Activated CD8-positive, alpha-beta memory T cell treated with anti-CD3 and anti-CD28 coated beads for 48 hours (primary cell): Measurements from ENCODE around the gene APOL1.
"Not testable (repeated sequence)": the region's sequence is repeated elsewhere in the genome, so short reads cannot be mapped to it uniquely, and the experiment has no call there.

ENCODE experiments used
- DNase-seq, 3 experiments: peaks; one replicate each; pipeline ENCODE4 v3.0.0-alpha.2; 2020; ENCODE audit warnings: low read depth in 2 of 3, low spot score in 2 of 3

Gene APOL1

DNA sequence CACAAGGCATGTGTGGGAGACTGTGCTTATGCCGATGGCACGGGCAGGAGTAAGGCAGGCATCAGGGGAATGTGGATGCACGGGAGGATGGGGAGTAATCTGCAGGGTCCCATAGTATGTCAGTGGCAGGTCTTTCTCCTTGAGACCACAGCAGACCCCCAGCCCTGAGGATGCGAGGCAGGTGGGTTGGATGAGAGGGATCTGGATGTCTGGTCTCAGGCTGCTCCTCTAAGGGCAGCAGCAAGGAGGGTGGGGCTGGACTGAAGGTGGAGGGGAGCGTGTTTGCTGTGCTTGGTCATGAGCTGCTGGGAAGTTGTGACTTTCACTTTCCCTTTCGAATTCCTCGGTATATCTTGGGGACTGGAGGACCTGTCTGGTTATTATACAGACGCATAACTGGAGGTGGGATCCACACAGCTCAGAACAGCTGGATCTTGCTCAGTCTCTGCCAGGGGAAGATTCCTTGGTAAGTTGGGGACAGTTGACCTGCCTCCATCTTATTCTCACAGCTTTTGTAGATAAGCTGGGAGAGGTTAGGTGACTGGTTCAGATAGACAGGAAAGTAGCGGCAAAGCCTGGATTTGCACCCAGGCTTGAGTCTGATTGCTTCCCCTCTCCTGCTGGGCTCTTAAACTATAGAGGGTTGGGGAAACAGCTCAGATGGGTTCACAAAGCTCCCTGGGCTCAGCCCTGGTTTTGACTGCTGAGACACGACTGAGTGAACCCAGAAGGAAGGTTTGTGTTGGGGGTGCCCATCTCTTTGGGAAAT, at the start of gene APOL1:
APOL1 (plus strand) TSS at position 380 of the 769 bp plus-strand sequence. CDS start 1,823 bp downstream, outside the sequence.
- DNase-seq = no peak

- DNase-seq = not testable (repeated sequence)
These were observed 49.5 kb upstream of the APOL1 start for GRCh38 chr22:36203441-36203840.

GRCh38 chr22:36204001-36204631, 48.8 kb upstream of the APOL1 start:
- DNase-seq = no peak

DNA sequence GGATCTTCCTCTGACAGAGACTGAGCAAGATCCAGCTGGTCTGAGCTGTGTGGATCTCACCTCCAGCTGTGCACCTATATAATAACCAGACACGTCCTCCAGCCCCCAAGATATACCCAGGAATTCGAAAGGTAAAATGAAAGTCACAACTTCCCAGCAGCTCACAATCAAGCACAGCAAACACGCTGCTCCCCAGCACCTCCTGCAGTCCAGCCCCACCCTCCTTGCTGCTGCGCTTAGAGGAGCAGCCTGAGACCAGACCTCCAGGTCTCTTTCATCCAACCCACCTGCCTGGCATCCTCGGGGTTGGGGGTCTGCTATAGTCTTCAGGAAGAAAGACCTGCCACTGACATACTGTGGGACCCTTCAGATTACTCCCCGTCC, 48.3 kb upstream of the APOL1 start:
- no peak for DNase-seq

DNA sequence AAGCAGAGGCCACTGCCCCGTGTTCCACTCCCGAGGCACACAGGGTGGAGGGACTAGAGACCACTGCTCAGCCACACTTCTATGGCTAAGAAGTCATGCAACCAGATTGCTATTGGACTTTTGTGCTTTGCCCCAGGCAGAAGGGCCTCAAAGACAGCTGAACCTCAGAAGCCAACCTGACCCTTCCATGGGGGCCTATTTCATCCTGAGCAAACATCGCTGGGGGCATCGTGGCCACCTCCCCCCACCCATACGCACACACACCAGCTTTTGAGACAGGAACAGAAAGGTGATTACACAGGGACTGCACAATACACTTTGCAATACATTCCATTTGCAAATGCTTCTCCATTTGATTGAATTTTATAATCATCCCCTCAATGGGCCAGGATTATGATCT, 47.4 kb upstream of the APOL1 start:
- not testable (repeated sequence) for DNase-seq

GRCh38 chr22:36206255-36206654, 46.7 kb upstream of the APOL1 start:
- DNase-seq = no peak

DNA sequence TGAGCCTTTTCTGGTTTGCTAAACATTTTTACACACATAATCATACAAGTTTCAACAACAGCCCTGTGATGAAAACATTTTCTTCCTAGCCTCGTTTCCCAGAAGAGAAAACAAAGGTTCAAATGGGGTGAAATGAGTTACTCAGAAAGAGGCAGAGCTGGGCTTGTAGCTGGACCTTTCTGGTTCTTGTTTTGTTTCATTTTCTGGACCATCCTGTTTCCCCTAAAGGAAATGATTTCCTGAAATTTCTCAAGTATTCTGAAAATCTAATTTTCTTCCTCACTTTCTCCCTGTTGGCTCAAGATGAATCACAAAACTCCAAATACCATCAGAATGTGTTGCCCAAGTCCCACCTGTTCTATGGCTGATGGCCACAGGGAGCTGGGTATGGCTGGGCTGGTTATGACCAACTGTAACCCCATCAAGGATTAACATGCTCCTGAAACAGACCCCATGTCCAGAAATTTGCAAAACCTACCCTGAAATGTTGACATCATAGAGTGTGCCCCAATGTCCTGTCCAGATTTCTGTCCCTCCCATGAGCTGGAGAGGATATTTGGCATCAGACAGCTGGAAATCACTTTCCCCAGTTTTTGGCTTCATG, 44.7 kb upstream of the APOL1 start:
- DNase-seq = no peak

DNA sequence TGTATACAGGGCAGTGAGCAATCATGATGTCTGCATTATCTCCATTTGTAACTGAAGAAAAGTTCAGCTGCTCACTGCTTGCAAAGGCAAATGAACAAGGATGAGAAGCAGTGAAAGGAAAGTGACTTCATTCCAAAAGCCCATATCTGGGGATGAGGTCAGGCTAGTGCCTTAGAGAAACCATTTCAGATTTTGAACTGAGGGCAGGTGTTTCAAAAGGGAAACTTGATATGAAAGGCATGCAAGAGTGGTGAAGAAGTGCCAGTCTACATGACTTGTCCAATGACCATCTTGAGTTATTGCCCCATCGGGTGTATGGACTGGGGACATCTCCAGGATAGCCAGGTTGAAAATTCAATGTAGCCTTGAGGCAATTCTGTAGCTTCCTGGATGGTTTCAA, 44.0 kb upstream of the APOL1 start:
- DNase-seq = no peak

- not testable (repeated sequence) for DNase-seq
These were observed 43.4 kb upstream of the APOL1 start for GRCh38 chr22:36209488-36209908.

DNA sequence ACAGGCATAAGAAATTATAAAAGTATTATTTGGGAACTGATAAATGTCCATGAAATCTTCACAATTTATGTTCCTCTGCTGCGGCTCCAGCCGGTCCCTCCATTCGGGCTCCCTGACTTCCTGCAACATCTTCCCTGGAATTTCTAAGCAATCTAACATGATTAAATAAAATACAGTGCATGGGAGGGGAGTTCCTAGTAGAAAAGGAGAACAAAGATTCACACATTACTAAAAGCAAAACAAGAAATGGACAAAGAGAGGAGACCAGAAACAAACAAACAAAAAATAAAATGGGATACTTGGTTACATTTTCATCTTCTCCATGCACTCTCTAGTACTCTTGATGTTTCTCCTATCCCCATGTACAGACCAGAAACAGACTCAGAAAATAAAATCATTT, 42.7 kb upstream of the APOL1 start:
- DNase-seq = no peak

DNA sequence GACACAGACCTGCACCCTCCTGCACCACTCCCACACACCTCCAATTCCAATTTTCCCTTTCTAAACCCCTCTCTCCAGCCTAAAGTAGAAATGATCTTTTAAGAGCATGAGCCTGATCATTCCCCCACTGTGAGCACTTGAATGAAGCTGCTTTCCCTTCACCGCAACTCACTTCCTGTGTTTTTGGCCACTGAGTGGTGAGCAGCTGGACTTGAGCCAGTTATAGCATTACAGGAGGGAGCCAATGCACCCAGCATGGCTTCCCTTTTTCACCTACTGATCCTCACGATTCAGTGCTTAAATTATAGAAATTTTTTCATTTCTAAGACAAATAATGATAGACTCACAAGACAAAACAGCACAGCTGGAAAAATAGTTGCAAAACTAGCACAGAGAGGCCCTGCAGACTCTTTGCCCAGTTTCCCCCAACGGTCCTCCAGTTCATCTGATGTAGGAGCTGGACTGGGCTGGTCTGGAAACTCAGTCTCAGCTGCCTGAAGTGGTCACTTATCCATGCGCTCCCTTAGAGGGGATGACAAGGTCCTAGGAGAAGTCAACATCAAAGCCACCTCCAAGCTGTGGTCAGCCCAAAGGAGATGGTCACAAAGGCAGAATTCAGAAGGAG, 41.6 kb upstream of the APOL1 start:
- DNase-seq = no peak

GRCh38 chr22:36212901-36213300, 40.0 kb upstream of the APOL1 start:
- DNase-seq = no peak

DNA sequence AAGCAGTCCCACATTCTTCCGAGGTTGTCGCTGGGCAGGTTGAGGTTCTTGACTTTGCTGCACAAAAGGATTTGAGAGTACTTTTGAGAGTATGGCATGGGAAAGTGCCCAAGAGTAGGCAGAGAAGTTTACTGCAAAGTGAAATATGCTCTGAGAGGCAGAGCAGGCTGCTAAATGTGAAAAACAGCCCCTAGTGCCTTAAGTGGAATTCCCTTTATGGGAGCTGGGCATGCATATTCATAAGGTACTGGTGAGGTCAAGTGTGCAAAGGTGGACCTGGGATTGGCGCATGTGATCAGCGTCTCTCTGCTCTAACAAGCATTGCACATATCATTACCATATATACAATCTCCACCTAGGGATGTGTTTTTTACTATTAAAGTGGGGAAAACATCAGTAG, 39.3 kb upstream of the APOL1 start:
- no peak for DNase-seq

- no peak for DNase-seq
These were observed 37.0 kb upstream of the APOL1 start for GRCh38 chr22:36215981-36216380.

DNA sequence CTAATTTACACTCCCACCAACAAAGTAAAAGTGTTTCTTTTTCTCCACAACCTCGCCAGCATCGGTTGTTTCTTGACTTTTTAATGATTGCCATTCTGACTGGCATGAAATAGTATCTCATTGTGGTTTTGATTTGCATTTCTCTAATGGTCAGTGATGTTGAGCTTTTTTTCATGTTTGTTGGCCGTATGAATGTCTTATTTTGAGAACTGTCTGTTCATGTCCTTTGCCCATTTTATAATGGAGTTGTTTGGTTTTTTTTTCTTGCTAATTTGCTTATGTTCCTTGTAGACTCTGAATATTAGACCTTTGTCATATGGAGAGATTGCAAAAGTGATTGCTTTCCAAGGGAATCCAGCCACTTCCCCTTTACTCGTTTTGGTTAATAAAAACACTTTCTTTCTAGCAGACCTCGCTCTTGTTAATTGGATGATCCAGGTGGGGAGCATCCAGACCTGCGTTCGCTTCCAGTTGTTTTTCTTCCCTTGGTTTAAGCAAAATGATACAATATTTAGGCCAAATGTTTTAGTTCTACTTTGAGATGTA, 34.2 kb upstream of the APOL1 start:
- no peak for DNase-seq

GRCh38 chr22:36220451-36220921, 32.4 kb upstream of the APOL1 start:
- no peak for DNase-seq

DNA sequence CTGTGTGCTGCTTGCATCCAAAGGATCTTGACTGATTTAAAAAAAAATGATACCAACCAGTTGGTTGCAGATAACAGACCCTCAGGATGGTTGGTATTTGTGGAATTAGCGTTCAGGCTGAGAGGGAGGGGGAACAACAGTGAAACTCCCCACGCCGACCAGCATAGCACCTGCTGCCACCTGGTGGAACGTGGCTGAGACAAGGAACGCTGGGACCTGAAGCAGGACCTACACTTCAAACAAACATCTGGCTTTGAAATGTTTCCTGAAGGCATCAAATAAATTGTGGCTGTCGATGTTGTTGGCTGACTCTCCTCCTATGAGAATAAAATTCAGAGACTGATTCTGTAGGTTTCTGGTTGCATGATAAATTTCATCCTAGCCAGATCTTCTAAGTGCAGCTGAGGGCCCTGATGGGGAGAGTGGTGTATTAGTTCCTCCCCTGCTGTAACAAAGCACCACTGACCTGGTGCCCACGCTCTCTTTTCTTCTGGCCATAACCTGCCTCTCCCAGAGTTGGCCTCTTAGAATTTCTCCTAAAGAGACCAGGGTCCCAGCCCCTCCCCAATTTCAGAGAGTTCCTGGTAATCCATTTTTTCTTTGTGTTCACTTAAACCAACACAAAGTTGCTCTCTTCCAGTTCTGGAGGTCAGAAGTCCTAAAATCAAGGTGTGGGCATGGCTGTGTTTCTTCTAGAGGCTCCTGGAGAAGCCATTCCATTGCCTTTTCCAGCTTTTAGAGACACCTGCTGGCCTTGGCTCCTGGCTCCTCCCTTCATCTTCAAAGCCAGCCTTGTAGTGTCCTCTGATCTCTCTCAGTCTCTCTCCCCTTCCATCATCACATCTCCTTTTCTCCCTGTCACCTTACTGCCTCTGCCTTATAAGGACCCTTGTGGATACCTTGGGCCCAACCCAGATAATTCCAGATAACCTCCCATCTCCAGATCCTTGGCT, 30.9 kb upstream of the APOL1 start:
- DNase-seq = peak in 1 of 3 experiments; percentile 28

DNA sequence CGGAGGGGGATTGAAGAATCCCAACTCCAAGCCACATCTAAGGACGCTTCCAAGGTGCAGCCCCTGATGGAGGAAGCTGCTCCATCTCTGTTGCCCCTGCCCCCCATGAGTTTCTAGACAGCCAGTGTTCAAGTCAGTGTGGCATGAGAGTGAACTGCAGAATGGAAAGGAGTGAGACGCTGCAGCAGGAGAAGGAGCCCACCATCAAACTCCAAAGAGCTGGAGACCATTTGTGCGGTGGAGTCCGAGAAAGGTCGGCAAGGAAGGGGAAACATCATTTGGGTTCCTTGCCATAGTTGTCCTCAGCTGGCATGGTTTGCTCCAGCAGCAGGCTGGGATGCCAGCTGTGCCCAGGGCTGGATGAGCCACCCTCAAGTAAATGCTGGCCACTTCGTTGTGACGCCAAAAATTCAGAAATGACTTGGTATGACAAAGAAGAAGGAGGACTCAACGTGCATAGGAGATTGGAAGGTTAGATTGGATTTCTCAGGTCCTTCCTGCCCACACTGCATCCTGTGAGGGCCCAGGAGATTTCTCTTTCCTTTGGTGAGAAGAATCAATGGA, 30.0 kb upstream of the APOL1 start:
- DNase-seq = no peak

DNA sequence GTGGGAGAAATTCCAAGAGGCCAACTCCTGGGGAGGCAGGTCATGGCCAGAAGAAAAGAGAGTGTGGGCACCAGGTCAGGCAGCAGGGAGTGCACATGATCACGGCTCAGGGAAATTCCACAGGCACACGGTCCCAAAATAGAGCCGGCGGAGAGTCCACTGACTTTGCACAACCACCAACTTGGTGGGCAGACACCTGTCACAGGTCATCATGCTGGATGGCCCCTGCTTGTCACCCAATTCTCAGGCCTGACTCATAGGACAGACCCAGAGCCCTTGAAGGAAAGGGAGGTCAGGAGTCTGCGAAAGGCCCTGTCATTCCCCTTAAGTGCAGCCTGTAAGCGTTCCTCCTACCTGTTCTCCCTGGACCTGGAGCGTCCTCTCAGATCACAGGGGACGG, 29.4 kb upstream of the APOL1 start:
- DNase-seq = no peak

- DNase-seq = no peak
These were observed 28.7 kb upstream of the APOL1 start for GRCh38 chr22:36224245-36224644.
